GM23338 (cell line): ENCODE data around the gene TMPRSS5. TPM values are rescaled to one million over a fixed set of nuclear protein-coding genes. Genes with fewer than 3 reads are reported as not detected.

Source experiments
- ATAC-seq: fragments of 200-7000 bp; cut with Tn5 transposase; 3 replicates; pipeline ENCODE4 v1.9.1; 2020
- DNase-seq: peaks from one replicate; pipeline ENCODE4 v3.0.0-alpha.2; 2015; ENCODE audit warnings: low spot score
- H2AFZ ChIP-seq: fragments of 200-600 bp; sonication (generic); 2 replicates; pipeline ENCODE4 v1.8.0; 2016; ENCODE audit warnings: antibody characterized with exemption, mild to moderate bottlenecking, moderate library complexity
- H3F3A ChIP-seq: fragments of 200-600 bp; sonication (generic); replicated peaks from 2 replicates; pipeline ENCODE4 v1.8.0; 2017; ENCODE audit warnings: antibody characterized with exemption, mixed run types, low read depth
- H3K27ac ChIP-seq: fragments of 200-600 bp; sonication (generic); 2 replicates; pipeline ENCODE4 v1.6.1; 2016; ENCODE audit warnings: low read depth
- H3K27me3 ChIP-seq: fragments of 200-600 bp; sonication (generic); 2 replicates; pipeline ENCODE4 v1.8.0; 2016; ENCODE audit warnings: mild to moderate bottlenecking, mixed run types, moderate library complexity; ENCODE audit not compliant: insufficient read depth
- H3K36me3 ChIP-seq: fragments of 200-600 bp; sonication (generic); 2 replicates; pipeline ENCODE4 v1.8.0; 2016; ENCODE audit warnings: mild to moderate bottlenecking; ENCODE audit not compliant: insufficient read depth
- H3K4me1 ChIP-seq: fragments of 200-600 bp; sonication (generic); 2 replicates; pipeline ENCODE4 v1.8.0; 2016; ENCODE audit warnings: mild to moderate bottlenecking, moderate library complexity; ENCODE audit not compliant: insufficient read depth
- H3K4me2 ChIP-seq: fragments of 200-600 bp; sonication (generic); 2 replicates; pipeline ENCODE4 v1.7.1; 2017; ENCODE audit warnings: mixed run types
- H3K4me3 ChIP-seq: fragments of 200-600 bp; sonication (generic); 2 replicates; pipeline ENCODE4 v1.6.1; 2016; ENCODE audit warnings: mixed run types
- H3K79me2 ChIP-seq: fragments of 200-600 bp; sonication (generic); replicated peaks from 2 replicates; pipeline ENCODE4 v1.8.0; 2017; ENCODE audit warnings: mild to moderate bottlenecking; ENCODE audit not compliant: insufficient read depth
- H3K9me2 ChIP-seq: fragments of 200-600 bp; sonication (generic); 2 replicates; pipeline ENCODE4 v1.8.0; 2017; ENCODE audit not compliant: insufficient read depth
- H4K20me1 ChIP-seq: fragments of 200-600 bp; sonication (generic); replicated peaks from 2 replicates; pipeline ENCODE4 v1.8.0; 2017; ENCODE audit warnings: mild to moderate bottlenecking; ENCODE audit not compliant: insufficient read depth
- H3K27ac Mint-ChIP-seq: 2 replicates; pipeline ENCODE4 v1.8.0; 2020; ENCODE audit warnings: inconsistent platforms, mild to moderate bottlenecking, moderate library complexity, mixed read lengths
- H3K27me3 Mint-ChIP-seq: 3 replicates; pipeline ENCODE4 v1.8.0; 2022; ENCODE audit warnings: low read depth, mild to moderate bottlenecking, moderate library complexity, mixed read lengths, inconsistent platforms; ENCODE audit not compliant: insufficient read depth, poor library complexity
- H3K36me3 Mint-ChIP-seq: 3 replicates; pipeline ENCODE4 v1.8.0; 2021; ENCODE audit warnings: low read depth, mild to moderate bottlenecking, inconsistent platforms, moderate library complexity, mixed read lengths
- H3K4me1 Mint-ChIP-seq: 3 replicates; pipeline ENCODE4 v1.8.0; 2020; ENCODE audit warnings: mild to moderate bottlenecking, inconsistent platforms, mixed read lengths
- H3K4me3 Mint-ChIP-seq: 3 replicates; pipeline ENCODE4 v1.8.0; 2021; ENCODE audit warnings: moderate library complexity, mild to moderate bottlenecking, inconsistent platforms, mixed read lengths
- H3K9me3 Mint-ChIP-seq: 3 replicates; pipeline ENCODE4 v1.8.0; 2020; ENCODE audit warnings: moderate library complexity, mild to moderate bottlenecking, inconsistent platforms, mixed read lengths
- CREB1 ChIP-seq: fragments of 250-450 bp; sonication (Bioruptor Pico); IDR thresholded peaks from 2 replicates; pipeline ENCODE4 v1.5.0; 2020; ENCODE audit warnings: low read depth, mild to moderate bottlenecking, moderate library complexity
- EZH2 ChIP-seq: fragments of 200-600 bp; sonication (generic); IDR thresholded peaks from one replicate; pipeline ENCODE4 v1.8.0; 2017; ENCODE audit warnings: antibody characterized with exemption, mild to moderate bottlenecking, low read depth; ENCODE audit not compliant: unreplicated experiment
- EZH2phosphoT487 ChIP-seq: fragments of 200-600 bp; sonication (generic); IDR thresholded peaks from one replicate; pipeline ENCODE4 v1.8.1; 2018; ENCODE audit warnings: antibody characterized with exemption; ENCODE audit not compliant: unreplicated experiment
- JUNB ChIP-seq: IDR thresholded peaks from one replicate; pipeline ENCODE4 v1.6.1; 2016; ENCODE audit warnings: antibody characterized with exemption; ENCODE audit not compliant: unreplicated experiment
- NANOG ChIP-seq: IDR thresholded peaks from 2 replicates; pipeline ENCODE4 v1.6.1; 2016; ENCODE audit warnings: antibody characterized with exemption, borderline replicate concordance
- POLR2AphosphoS5 ChIP-seq: IDR thresholded peaks from 2 replicates; pipeline ENCODE4 v1.6.1; 2016; ENCODE audit warnings: antibody characterized with exemption, low read depth
- STAT1 ChIP-seq: IDR thresholded peaks from one replicate; pipeline ENCODE4 v1.6.1; 2016; ENCODE audit warnings: antibody characterized with exemption; ENCODE audit not compliant: unreplicated experiment
- ZNF114 ChIP-seq: fragments of 250-450 bp; sonication (Bioruptor Pico); IDR thresholded peaks from 2 replicates; pipeline ENCODE4 v1.5.0; 2020; ENCODE audit warnings: mild to moderate bottlenecking, moderate library complexity
- ZNF331 ChIP-seq: fragments of 250-450 bp; sonication (Bioruptor Pico); IDR thresholded peaks from 2 replicates; pipeline ENCODE4 v1.5.0; 2020; ENCODE audit warnings: low read depth, mild to moderate bottlenecking, moderate library complexity
- polyA plus RNA-seq: library from polyadenylated mRNA; unstranded; fragments of >200 nt; fragmentation: Nextera tagmentation; extraction: Ambion mirVana; gene quantifications from 2 replicates; pipeline ENCODE4 v1.2.1, GENCODE V29; 2016
- total RNA-seq: library from RNA; depleted of rRNA; stranded (reverse); fragments of >200 nt; shearing (Covaris generic); gene quantifications from 2 replicates; pipeline ENCODE4 v1.2.3, GENCODE V29; 2014
- TF ChIP-seq, protein P1 (sequence below): fragments of 250-450 bp; sonication (Bioruptor Pico); IDR thresholded peaks from 2 replicates; pipeline ENCODE4 v1.5.0; 2020; ENCODE audit warnings: mild to moderate bottlenecking, moderate library complexity
- TF ChIP-seq, protein P2 (sequence below): IDR thresholded peaks from 2 replicates; pipeline ENCODE4 v1.6.1; 2016; ENCODE audit warnings: antibody characterized with exemption
- TF ChIP-seq, protein P3 (sequence below): IDR thresholded peaks from one replicate; pipeline ENCODE4 v1.6.1; 2018; ENCODE audit warnings: antibody characterized with exemption; ENCODE audit not compliant: unreplicated experiment
- TF ChIP-seq, protein P4 (sequence below), 2 experiments: fragments of 200-600 bp in 1 of 2; sonication (generic) in 1 of 2; conservative IDR thresholded peaks; 2 replicates each; pipeline versions ENCODE4 v1.5.1 to v1.6.1; 2016 to 2017; ENCODE audit warnings: antibody characterized with exemption in 2 of 2, low read depth in 2 of 2, mild to moderate bottlenecking in 2 of 2, moderate library complexity in 1 of 2

TMPRSS5 gene
- total and polyA plus RNA-seq, 2 experiments from 2014 or later, result not detected

DNA sequence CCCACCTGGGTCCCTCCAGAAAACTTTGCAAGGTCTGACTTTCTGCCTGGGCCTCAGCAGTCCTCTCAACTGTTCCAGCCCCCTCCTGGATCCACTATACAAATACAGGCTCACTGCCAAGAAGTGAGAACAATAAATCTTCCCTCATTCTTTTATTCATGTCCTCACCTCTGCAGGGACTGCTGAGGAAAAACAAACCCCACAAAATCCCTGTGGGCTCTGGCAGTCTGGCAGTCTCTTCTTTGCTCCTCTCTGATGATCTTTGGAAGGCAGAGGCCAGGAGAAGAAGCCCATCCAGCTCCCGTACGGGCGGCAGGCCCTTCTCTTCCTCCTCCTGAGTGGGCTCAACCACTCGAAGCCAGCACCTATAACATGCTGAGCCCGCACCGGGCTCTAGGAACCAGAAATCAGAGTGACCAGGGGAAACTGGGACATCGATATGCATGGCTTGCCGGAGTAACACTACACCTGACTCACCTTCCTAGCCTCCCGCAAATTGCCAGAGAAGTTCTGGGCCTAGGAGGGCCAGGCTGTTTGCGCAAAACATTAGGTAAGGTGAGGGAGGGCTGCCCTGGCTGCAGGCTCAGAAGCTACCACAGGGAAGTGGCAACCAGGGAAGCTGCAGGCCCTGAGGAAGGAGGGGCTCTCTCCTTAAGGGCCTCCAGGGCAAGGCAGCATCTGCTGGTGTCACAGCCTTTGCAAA is 24.2 kb downstream of the TMPRSS5 start:
- TF ChIP-seq, protein P1, sequence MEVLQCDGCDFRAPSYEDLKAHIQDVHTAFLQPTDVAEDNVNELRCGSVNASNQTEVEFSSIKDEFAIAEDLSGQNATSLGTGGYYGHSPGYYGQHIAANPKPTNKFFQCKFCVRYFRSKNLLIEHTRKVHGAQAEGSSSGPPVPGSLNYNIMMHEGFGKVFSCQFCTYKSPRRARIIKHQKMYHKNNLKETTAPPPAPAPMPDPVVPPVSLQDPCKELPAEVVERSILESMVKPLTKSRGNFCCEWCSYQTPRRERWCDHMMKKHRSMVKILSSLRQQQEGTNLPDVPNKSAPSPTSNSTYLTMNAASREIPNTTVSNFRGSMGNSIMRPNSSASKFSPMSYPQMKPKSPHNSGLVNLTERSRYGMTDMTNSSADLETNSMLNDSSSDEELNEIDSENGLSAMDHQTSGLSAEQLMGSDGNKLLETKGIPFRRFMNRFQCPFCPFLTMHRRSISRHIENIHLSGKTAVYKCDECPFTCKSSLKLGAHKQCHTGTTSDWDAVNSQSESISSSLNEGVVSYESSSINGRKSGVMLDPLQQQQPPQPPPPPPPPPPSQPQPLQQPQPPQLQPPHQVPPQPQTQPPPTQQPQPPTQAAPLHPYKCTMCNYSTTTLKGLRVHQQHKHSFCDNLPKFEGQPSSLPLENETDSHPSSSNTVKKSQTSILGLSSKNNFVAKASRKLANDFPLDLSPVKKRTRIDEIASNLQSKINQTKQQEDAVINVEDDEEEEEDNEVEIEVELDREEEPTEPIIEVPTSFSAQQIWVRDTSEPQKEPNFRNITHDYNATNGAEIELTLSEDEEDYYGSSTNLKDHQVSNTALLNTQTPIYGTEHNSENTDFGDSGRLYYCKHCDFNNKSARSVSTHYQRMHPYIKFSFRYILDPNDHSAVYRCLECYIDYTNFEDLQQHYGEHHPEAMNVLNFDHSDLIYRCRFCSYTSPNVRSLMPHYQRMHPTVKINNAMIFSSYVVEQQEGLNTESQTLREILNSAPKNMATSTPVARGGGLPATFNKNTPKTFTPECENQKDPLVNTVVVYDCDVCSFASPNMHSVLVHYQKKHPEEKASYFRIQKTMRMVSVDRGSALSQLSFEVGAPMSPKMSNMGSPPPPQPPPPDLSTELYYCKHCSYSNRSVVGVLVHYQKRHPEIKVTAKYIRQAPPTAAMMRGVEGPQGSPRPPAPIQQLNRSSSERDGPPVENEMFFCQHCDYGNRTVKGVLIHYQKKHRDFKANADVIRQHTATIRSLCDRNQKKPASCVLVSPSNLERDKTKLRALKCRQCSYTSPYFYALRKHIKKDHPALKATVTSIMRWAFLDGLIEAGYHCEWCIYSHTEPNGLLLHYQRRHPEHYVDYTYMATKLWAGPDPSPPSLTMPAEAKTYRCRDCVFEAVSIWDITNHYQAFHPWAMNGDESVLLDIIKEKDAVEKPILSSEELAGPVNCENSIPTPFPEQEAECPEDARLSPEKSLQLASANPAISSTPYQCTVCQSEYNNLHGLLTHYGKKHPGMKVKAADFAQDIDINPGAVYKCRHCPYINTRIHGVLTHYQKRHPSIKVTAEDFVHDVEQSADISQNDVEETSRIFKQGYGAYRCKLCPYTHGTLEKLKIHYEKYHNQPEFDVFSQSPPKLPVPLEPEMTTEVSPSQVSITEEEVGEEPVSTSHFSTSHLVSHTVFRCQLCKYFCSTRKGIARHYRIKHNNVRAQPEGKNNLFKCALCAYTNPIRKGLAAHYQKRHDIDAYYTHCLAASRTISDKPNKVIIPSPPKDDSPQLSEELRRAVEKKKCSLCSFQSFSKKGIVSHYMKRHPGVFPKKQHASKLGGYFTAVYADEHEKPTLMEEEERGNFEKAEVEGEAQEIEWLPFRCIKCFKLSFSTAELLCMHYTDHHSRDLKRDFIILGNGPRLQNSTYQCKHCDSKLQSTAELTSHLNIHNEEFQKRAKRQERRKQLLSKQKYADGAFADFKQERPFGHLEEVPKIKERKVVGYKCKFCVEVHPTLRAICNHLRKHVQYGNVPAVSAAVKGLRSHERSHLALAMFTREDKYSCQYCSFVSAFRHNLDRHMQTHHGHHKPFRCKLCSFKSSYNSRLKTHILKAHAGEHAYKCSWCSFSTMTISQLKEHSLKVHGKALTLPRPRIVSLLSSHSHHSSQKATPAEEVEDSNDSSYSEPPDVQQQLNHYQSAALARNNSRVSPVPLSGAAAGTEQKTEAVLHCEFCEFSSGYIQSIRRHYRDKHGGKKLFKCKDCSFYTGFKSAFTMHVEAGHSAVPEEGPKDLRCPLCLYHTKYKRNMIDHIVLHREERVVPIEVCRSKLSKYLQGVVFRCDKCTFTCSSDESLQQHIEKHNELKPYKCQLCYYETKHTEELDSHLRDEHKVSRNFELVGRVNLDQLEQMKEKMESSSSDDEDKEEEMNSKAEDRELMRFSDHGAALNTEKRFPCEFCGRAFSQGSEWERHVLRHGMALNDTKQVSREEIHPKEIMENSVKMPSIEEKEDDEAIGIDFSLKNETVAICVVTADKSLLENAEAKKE, result no peak
- TF ChIP-seq EZH2phosphoT487 (no peak), POLR2AphosphoS5 (no peak), STAT1 (no peak), EZH2 (no peak), JUNB (no peak), ZNF331 (CRISPR knock-in tag) (no peak), ZNF114 (no peak), NANOG (no peak), CREB1 (no peak)
- TF ChIP-seq, protein P2, sequence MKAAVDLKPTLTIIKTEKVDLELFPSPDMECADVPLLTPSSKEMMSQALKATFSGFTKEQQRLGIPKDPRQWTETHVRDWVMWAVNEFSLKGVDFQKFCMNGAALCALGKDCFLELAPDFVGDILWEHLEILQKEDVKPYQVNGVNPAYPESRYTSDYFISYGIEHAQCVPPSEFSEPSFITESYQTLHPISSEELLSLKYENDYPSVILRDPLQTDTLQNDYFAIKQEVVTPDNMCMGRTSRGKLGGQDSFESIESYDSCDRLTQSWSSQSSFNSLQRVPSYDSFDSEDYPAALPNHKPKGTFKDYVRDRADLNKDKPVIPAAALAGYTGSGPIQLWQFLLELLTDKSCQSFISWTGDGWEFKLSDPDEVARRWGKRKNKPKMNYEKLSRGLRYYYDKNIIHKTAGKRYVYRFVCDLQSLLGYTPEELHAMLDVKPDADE, result no peak
- TF ChIP-seq, protein P3, sequence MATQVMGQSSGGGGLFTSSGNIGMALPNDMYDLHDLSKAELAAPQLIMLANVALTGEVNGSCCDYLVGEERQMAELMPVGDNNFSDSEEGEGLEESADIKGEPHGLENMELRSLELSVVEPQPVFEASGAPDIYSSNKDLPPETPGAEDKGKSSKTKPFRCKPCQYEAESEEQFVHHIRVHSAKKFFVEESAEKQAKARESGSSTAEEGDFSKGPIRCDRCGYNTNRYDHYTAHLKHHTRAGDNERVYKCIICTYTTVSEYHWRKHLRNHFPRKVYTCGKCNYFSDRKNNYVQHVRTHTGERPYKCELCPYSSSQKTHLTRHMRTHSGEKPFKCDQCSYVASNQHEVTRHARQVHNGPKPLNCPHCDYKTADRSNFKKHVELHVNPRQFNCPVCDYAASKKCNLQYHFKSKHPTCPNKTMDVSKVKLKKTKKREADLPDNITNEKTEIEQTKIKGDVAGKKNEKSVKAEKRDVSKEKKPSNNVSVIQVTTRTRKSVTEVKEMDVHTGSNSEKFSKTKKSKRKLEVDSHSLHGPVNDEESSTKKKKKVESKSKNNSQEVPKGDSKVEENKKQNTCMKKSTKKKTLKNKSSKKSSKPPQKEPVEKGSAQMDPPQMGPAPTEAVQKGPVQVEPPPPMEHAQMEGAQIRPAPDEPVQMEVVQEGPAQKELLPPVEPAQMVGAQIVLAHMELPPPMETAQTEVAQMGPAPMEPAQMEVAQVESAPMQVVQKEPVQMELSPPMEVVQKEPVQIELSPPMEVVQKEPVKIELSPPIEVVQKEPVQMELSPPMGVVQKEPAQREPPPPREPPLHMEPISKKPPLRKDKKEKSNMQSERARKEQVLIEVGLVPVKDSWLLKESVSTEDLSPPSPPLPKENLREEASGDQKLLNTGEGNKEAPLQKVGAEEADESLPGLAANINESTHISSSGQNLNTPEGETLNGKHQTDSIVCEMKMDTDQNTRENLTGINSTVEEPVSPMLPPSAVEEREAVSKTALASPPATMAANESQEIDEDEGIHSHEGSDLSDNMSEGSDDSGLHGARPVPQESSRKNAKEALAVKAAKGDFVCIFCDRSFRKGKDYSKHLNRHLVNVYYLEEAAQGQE, result no peak
- TF ChIP-seq, protein P4, sequence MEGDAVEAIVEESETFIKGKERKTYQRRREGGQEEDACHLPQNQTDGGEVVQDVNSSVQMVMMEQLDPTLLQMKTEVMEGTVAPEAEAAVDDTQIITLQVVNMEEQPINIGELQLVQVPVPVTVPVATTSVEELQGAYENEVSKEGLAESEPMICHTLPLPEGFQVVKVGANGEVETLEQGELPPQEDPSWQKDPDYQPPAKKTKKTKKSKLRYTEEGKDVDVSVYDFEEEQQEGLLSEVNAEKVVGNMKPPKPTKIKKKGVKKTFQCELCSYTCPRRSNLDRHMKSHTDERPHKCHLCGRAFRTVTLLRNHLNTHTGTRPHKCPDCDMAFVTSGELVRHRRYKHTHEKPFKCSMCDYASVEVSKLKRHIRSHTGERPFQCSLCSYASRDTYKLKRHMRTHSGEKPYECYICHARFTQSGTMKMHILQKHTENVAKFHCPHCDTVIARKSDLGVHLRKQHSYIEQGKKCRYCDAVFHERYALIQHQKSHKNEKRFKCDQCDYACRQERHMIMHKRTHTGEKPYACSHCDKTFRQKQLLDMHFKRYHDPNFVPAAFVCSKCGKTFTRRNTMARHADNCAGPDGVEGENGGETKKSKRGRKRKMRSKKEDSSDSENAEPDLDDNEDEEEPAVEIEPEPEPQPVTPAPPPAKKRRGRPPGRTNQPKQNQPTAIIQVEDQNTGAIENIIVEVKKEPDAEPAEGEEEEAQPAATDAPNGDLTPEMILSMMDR (conservative IDR thresholded peaks at IDR 0.05; ENCODE audit: low read depth in 2 of 2), result no peak
- Histone ChIP-seq H3K4me1 (no peaks in the 10 kb centered on the region), H3K27ac (no peak overlapping the region), H3K4me3 (no peak overlapping the region), H3F3A (no peaks in the 10 kb centered on the region), H3K79me2 (no peaks in the 10 kb centered on the region), H4K20me1 (no peaks in the 10 kb centered on the region), H2AFZ (no peak overlapping the region), H3K9me2 (no peaks in the 10 kb centered on the region; the same call in 1 of the 2 replicates), H3K4me2 (no peak overlapping the region), H3K36me3 (no peaks in the 10 kb centered on the region; the same call in 1 of the 2 replicates), H3K27me3 (no peaks in the 10 kb centered on the region)
- no peaks in the 10 kb centered on the region for H3K9me3 Mint-ChIP-seq
- H3K4me1 Mint-ChIP-seq, result peaks cover 3% of the 10 kb centered on the region
- DNase-seq (no peak), ATAC-seq (peak; percentile 60)
- peaks cover 4% of the 10 kb centered on the region for H3K27me3 Mint-ChIP-seq
- no peak overlapping the region for H3K27ac Mint-ChIP-seq
- no peak overlapping the region for H3K4me3 Mint-ChIP-seq
- no peaks in the 10 kb centered on the region for H3K36me3 Mint-ChIP-seq
